Measurements from ENCODE around the gene ID2.

GRCh38 chr2:8632755-8633154 is 49.1 kb upstream of the ID2 start:
- TF ChIP-seq CTCF (IDR thresholded peaks at IDR 0.05) (no peak), ZFX (IDR thresholded peaks at IDR 0.05; ENCODE audit: borderline replicate concordance) (no peak)

Measured in 22Rv1 (cell line).